ENCODE measurements around the gene C2orf72. TPM values are rescaled to one million over a fixed set of nuclear protein-coding genes. Genes with fewer than 3 reads are reported as not detected.

The C2orf72 gene
- total and polyA plus RNA-seq, 3 donors from 2014 or later = 2.7 to 6.9 (median 5.3) TPM

DNA sequence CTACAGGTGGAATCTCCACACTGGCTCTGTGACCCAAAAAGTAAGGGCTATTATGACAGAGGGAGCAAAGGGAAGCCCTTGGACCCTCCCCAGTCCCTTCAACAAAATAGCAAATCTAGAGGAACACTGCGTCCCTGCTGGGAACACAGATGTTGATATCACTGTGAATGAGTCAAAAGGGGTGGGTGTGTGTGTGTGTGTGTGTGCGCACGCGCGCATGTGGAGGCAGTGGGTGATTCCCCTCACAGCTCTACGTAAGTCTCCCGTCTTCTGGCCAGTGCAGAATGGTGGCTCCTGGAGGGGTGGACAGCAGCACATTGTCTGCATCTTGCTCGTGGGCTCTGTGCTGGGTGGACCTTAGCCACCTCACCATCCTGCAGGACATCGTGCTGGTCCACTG lies 7.8 kb upstream of the C2orf72 start:
- TF ChIP-seq, protein P1, sequence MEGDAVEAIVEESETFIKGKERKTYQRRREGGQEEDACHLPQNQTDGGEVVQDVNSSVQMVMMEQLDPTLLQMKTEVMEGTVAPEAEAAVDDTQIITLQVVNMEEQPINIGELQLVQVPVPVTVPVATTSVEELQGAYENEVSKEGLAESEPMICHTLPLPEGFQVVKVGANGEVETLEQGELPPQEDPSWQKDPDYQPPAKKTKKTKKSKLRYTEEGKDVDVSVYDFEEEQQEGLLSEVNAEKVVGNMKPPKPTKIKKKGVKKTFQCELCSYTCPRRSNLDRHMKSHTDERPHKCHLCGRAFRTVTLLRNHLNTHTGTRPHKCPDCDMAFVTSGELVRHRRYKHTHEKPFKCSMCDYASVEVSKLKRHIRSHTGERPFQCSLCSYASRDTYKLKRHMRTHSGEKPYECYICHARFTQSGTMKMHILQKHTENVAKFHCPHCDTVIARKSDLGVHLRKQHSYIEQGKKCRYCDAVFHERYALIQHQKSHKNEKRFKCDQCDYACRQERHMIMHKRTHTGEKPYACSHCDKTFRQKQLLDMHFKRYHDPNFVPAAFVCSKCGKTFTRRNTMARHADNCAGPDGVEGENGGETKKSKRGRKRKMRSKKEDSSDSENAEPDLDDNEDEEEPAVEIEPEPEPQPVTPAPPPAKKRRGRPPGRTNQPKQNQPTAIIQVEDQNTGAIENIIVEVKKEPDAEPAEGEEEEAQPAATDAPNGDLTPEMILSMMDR (IDR thresholded peaks at IDR 0.05) = no peak
- no peak for TF ChIP-seq POLR2A (IDR thresholded peaks at IDR 0.05)
- DNase-seq = peak; percentile 50
- H3K27me3 ChIP-seq = no peaks in the 10 kb centered on the region
- WGBS, 2 donors = 33 to 62% methylated on average over 9 of the region's 9 CpGs
- H3K36me3 ChIP-seq (ENCODE audit: low read depth, missing control alignments) = no peaks in the 10 kb centered on the region
- H3K9me3 ChIP-seq = no peaks in the 10 kb centered on the region
- H3K4me1 ChIP-seq = no peaks in the 10 kb centered on the region
- no peak overlapping the region for H3K27ac ChIP-seq
- H3K4me3 ChIP-seq = no peak overlapping the region
- intact Hi-C loops (cut with DNase I; ENCODE audit: low total_unique reads) = no loop called here

GRCh38 chr2:231030725-231031124 lies 6.6 kb upstream of the C2orf72 start:
- no peak for DNase-seq
- no peaks in the 10 kb centered on the region for H3K36me3 ChIP-seq (ENCODE audit: low read depth, missing control alignments)
- no peaks in the 10 kb centered on the region for H3K27me3 ChIP-seq
- no peaks in the 10 kb centered on the region for H3K4me1 ChIP-seq
- 69 to 95% methylated on average over 3 of the region's 3 CpGs for WGBS, 2 donors
- no peak for TF ChIP-seq POLR2A (IDR thresholded peaks at IDR 0.05)
- TF ChIP-seq, protein P1 (IDR thresholded peaks at IDR 0.05) = no peak
- H3K9me3 ChIP-seq = no peaks in the 10 kb centered on the region
- intact Hi-C loops (cut with DNase I; ENCODE audit: low total_unique reads) = no loop called here
- H3K27ac ChIP-seq = no peak overlapping the region
- H3K4me3 ChIP-seq = no peak overlapping the region

DNA sequence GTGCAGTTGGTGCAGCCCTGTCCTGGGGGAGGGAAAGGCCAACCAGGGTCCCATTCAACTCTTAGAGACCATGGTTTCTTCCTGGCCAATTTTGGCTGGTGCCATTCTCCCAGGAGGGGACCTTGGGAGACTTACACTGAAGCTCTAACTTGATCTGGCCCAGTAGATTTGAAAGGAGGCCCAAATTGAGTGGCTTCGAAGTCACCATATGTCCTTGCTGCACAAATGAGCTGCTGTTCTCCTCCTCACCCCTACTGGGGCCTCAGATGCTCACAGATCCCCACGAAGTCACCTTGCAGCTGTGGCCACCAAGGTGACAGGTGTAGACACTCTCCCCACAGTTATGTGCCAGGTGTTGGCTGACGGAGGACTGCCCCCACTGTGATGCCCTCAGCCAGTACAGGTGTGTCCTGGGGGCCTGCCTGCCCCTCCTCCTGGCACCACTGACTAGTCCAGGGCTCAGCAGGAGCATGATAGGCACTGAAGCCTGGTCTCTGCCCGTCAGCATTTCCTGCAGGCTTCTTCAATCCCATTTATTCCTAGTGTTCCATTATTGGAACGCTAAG lies 4.7 kb upstream of the C2orf72 start:
- intact Hi-C loops (cut with DNase I; ENCODE audit: low total_unique reads) = no loop called here
- no peak for DNase-seq
- no peaks in the 10 kb centered on the region for H3K9me3 ChIP-seq
- no peak for TF ChIP-seq POLR2A (IDR thresholded peaks at IDR 0.05)
- TF ChIP-seq, protein P1 (IDR thresholded peaks at IDR 0.05) = no peak
- H3K27ac ChIP-seq = no peak overlapping the region
- no peaks in the 10 kb centered on the region for H3K36me3 ChIP-seq (ENCODE audit: low read depth, missing control alignments)
- H3K4me1 ChIP-seq = no peaks in the 10 kb centered on the region
- H3K27me3 ChIP-seq = no peaks in the 10 kb centered on the region
- H3K4me3 ChIP-seq = no peak overlapping the region
- WGBS, 2 donors = 60 to 76% methylated on average over 2 to 5 of the region's 5 CpGs

- Histone ChIP-seq H3K4me1 (peaks cover under 1% of the 10 kb centered on the region), H3K27me3 (no peaks in the 10 kb centered on the region), H3K27ac (no peak overlapping the region), H3K36me3 (ENCODE audit: low read depth, missing control alignments) (no peaks in the 10 kb centered on the region), H3K4me3 (no peak overlapping the region), H3K9me3 (no peaks in the 10 kb centered on the region)
- 56 to 61% methylated on average over 11 of the region's 11 CpGs for WGBS, 2 donors
- intact Hi-C loops (cut with DNase I; ENCODE audit: low total_unique reads) = no loop called here
- TF ChIP-seq, protein P1 (IDR thresholded peaks at IDR 0.05) = no peak
- TF ChIP-seq POLR2A (IDR thresholded peaks at IDR 0.05) = no peak
- DNase-seq = no peak
Observed at GRCh38 chr2:231033147-231034132, 3.9 kb upstream of the C2orf72 start.
